NK-92 treated with Interleukin-12 subunit alpha and Interleukin-12 subunit beta, amount 100 ng/mL, for 24 hours (cell line): Measurements from ENCODE around the gene PACS1.
"Not testable (repeated sequence)": the region's sequence is repeated elsewhere in the genome, so short reads cannot be mapped to it uniquely, and the experiment has no call there.

Experiments used
- DNase-seq: peaks from one replicate; lab custom pipeline; 2025; lab: John Stamatoyannopoulos, UW

PACS1 gene

GRCh38 chr11:66076561-66076960 is 6.5 kb downstream of the PACS1 start:
- DNase-seq: no peak

DNA sequence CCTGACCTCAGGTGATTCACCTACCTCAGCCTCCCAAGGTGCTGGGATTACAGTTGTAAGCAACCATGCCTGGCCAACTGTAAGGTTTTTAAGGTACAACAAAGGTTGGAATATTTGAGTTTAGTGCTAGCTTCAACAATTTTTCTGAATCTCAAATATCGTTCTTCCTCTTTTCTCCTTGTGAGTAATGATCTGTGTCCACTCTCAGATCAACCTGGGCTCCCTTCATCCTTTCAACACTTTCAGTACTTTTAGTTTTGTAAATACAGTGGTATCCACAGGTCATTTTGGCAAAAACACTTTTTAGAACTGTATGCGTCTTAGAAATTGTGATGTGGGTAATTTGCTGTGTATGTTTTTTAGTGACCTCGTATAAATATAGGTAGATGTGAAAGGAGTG is 7.9 kb downstream of the PACS1 start:
- DNase-seq: no peak

- DNase-seq: not testable (repeated sequence)
These were observed 8.9 kb downstream of the PACS1 start for GRCh38 chr11:66078949-66079348.

- DNase-seq: peak; percentile 21
These were observed 10.2 kb downstream of the PACS1 start for GRCh38 chr11:66080055-66080817.

DNA sequence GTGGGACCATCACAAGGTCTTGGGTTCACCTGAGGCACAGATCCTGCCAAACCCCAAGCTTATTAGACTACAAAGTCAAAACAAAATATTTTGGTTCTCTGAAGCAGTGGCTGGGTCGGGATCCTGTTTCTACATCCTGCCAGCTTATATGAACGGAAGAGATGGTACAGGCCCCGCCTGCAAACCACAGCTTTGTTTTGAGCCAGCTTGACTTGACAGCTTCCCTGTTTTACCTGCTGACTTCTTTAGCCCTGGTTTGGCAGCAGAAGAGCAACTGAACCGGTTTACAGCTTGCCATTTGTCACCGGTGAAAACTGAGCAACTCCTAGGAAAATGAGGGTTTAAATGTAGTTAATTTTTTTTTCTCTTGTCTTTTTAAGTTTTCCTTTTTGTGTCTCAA is 11.4 kb downstream of the PACS1 start:
- DNase-seq: peak; percentile 14

DNA sequence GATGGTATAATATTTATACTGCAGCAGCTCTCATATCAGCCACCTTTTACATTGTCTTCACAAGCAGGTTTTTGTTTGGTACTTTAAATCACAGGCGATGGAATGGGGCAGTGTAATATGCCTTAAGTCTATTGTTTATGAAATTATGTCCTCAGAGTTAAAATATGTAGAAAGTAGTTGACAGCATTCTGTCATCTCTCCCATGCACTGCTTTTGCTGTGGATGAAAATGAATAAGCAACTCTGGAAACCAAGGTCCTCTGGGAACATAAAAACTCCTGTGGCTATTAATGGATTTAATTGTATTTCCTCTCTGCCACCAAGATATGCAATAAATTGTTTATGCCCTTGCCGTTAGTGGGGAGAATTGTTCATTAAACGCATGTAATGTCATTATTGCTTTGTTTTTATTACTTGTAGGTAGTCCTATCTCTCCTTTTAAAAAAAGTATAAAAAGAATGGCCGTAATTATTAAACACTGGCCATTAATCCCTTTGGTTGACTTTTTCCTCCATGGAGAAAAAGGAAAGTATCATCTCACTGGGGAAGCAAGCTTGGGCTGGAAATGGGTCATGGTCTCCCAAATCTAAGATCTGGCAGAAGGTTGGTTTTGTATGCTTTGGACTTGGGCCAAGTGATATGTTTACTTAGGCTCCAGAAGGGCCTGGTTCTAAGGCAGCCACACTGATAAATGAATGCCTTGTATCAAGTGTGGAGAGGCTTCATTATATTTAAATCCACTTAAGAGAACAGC is 13.1 kb downstream of the PACS1 start:
- no peak for DNase-seq

- DNase-seq: no peak
These were observed 13.7 kb downstream of the PACS1 start for GRCh38 chr11:66083767-66084166.

- no peak for DNase-seq
These were observed 14.9 kb downstream of the PACS1 start for GRCh38 chr11:66084821-66085475.

DNA sequence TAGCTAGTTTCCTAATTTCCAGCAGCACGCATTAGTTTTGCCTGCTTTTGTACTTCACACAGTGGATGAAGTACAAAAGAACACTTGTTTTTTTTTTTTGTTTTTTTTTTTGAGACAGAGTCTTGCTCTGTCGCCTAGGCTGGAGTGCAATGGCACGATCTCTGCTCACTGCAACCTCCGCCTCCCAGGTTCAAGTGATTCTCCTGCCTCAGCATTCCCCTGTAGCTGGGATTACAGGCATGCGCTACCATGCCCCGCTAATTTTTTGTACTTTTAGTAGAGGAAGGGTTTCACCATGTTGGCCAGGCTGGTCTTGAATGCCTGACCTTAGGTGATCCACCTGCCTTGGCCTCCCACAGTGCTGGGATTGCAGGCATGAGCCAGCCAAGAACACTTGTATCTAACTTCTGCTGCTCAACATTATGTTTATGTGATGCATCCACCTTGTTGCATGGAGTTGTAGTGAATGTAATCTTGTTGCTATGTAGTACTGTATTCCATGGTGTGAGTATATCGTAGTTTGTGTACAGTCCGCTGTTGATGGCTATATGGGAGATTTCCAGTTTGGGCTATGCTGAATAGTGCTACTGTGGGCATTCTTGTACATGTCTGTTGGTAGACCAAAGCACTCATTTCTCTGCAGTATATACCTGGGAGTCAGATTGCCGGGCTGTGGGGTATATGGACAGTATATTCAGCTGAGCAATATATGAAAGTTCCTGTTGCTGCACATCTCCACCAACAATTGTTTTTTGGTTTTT is 17.3 kb downstream of the PACS1 start:
- no peak for DNase-seq

DNA sequence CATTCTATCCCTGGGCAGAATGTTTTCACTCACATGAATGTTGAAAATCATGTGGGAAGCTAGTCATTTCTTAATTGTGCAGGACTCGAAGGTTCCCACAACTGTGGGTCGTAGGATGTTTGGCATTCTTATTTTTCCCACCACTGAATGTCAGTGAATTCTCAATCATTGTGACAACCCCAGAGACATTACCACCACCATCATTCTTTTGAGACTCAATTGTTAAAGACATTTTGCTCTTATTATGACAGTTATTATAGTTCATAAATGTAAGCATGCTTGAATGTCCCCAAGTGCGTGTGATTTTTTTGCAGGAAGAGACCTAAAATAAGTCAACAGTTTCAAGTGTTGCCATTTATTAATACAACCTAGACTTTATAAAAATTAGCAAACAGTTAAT is 19.0 kb downstream of the PACS1 start:
- no peak for DNase-seq

DNA sequence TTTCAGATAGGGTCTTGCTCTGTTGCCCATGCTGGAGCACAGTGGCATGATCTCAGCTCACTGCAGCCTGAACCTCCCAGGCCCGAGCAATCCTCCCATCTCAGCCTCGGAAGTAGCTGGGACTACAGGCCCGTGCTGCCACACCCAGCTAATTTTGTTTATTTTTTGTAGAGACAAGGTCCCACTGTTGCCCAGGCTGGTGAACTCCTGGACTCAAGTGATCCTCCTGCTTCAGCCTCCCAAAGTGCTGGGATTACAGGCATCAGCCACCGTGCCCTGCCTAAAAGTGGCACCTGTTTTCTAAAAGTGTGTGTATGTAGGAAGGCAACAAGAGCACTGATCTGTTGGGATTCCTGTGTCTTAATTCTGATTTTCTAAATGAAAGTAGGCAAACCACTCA is 20.2 kb downstream of the PACS1 start:
- no peak for DNase-seq

DNA sequence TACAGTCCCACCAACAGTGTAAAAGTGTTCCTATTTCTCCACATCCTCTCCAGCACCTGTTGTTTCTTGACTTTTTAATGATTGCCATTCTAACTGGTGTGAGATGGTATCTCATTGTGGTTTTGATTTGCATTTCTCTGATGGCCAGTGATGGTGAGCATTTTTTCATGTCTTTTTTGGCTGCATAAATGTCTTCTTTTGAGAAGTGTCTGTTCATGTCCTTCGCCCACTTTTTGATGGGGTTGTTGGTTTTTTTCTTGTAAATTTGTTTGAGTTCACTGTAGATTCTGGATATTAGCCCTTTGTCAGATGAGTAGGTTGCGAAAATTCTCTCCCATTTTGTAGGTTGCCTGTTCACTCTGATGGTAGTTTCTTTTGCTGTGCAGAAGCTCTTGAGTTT is 22.1 kb downstream of the PACS1 start:
- DNase-seq: not testable (repeated sequence)

DNA sequence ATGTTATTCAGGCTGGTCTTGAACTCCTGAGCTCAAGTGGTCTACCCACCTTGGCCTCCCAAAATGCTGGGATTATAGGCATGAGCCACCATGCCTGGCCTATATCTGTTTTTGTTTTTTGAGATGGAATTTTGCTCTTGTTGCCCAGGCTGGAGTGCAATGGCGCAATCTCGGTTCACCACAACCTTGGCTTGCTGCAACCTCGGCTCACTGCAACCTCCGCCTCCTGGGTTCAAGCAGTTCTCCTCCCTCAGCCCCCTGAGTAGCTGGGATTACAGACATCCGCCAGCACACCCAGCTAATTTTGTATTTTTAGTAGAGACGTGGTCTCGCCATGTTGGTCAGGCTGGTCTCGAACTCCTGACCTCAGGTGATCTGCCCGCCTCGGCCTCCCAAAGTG is 29.7 kb downstream of the PACS1 start:
- DNase-seq: not testable (repeated sequence)

GRCh38 chr11:66100272-66101065 is 30.4 kb downstream of the PACS1 start:
- DNase-seq: no peak

GRCh38 chr11:66101066-66101464 is 31.0 kb downstream of the PACS1 start:
- no peak for DNase-seq

DNA sequence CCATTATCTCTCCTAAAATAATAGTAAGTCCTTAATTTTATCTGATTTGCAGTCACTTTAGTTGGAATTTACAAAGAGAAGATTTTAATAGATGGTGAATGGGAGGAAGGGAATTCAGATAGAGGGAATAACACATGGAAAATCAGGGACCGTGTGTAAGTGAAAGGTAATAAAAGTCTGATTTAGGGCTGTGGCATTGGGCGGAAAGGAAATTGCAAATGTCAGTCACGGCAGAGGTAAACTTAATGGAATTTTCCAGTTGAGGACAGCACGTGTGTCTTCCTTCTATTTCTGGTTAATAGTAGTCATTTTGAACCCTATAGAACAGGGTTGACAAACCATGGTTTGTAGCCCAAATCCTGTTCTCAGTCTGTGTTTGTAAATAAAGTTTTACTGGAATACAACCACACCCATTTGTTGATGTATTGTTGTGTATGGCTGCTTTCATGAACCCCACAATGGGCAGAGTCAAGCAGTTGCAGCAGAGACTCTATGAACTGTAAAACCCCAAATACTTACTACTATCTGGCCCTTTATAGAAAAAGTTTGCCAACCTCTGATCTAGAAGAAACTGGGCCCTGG is 34.1 kb downstream of the PACS1 start:
- DNase-seq: no peak

- DNase-seq: no peak
These were observed 36.9 kb downstream of the PACS1 start for GRCh38 chr11:66106786-66107599.

DNA sequence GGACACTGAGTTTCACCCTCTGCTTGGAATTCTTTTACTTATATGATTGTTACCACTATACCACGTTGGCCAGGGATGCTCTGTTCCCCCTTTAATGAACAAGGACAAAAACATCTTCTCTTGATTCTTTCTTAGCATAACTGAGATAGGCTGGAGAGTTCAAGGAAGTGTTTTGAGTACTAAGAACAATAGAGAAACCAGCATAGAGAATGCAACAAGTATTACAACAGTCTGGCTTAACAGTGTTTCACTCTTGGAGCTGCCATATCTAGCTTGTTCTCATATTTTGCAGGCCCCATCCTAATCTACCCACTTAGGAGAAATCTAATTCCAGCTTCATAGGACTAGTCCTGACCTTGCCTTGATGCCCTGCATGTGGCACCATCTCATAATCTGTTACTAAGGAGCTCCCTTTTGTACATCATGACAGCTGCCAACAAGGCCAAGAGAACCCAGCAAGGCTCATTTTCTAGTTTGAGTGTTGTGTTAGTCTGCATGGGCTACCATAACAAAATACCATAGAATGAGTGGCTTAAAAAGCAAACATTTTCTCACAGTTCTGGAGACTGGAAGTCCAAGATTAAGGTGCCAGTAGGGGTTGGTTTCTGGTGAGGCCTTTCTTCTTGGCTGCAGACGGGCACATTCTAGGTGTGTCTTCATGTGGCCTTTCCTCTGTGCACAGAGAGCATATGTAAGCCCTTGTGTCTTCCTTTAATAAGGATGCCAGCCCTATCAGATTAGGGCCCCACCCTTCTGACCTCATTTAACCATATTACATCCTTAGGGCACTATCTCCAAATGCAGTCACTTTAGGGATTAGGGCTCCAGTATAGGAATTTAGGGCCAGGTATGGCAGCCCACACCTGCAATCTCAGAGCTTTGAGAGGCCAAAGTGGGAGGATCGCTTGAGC is 37.8 kb downstream of the PACS1 start:
- DNase-seq: no peak

DNA sequence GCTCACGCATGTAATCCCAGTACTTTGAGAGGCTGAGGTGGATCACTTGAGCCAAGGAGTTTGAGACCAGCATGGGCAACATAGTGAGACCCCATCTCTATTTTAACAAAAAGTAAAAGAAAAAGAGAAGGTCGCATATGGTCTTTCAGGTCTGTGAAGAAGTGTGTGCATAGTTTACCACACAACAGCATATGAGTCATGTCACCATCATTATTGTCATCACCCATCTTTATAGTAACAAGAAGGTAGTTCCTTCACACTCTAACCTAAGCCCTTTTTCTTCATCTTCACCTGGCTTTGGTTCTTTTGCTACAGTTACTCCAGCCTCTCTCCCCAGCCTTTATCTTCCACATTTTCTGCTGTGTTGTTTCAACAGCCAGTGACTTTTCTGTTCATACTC is 39.2 kb downstream of the PACS1 start:
- DNase-seq: no peak
